ENCODE measurements around the gene CENPA.
"Not testable (repeated sequence)": the region's sequence is repeated elsewhere in the genome, so short reads cannot be mapped to it uniquely, and the experiment has no call there.

Gene CENPA

DNA sequence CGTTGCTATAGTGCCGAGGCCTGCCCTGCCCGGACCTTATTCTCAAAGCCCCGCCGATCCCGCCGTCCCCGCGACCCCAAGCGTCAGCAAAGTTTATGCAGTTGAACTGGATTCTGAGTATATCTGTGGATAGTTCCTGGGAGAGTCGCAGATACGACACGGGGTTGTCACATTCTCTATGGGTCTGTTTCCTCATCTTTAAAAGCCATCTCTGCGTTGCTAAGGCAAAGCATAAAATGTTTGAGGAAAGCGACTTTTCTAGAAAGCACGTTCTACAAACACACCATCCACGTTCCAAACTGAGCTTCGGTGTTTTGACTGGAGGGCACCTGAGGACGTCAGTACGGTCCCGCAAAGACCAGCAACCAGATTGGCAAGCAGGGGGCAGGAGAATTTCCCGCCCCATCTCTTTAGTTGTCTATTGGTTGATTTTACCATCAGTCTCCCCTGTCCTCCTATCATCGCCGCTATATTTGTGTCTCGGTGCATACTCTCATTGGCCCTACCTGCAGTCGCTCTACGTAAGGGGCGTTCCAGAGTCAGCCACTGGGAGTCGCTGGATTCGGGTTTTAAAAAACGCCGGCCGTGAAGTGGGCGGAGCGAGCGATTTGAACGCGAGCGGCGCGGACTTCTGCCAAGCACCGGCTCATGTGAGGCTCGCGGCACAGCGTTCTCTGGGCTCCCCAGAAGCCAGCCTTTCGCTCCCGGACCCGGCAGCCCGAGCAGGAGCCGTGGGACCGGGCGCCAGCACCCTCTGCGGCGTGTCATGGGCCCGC, at the start of gene CENPA:
Gene CENPA, plus strand, starts transcription at position 626 of the 776 bp plus-strand sequence. Its CDS starts 141 bp downstream, at position 767.
- H3K27me3 Mint-ChIP-seq: no peaks in the 10 kb centered on the region
- H3K27ac Mint-ChIP-seq: peak within 1 kb of the TSS; percentile 67
- peaks cover 28% of the 10 kb centered on the region for H3K4me1 Mint-ChIP-seq (ENCODE audit: low read depth)
- intact Hi-C loops (cut with micrococcal nuclease): loop anchor here (1.0 kb wide), 1 partner anchor 16 kb away; no protein-coding TSS in a partner anchor
- peaks cover 13% of the 10 kb centered on the region for H3K36me3 Mint-ChIP-seq (ENCODE audit: low read depth)
- H3K4me3 Mint-ChIP-seq: peak within 1 kb of the TSS; percentile 70
- H3K9me3 Mint-ChIP-seq: peaks cover 3% of the 10 kb centered on the region

DNA sequence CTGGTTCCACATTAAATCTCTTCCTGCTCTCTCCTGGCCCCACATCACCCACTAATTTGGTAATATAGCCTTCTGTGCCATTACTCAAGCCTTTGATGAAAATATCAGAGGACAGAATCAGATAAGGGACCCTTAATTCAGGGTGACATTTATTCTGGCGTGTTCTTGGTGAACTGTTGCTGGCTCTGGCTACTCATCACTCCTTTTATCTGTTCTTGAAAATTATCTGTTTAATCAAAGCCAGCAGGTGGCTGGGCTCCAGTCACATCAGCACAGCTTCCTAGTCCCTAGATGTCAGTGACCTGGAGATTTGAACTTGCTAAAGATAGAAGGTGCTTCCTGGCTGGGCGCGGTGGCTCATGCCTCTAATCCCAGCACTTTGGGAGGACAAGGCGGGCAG, 48.6 kb upstream of the CENPA start:
- Mint-ChIP-seq H3K27ac (no peak overlapping the region), H3K36me3 (ENCODE audit: low read depth) (no peaks in the 10 kb centered on the region)

DNA sequence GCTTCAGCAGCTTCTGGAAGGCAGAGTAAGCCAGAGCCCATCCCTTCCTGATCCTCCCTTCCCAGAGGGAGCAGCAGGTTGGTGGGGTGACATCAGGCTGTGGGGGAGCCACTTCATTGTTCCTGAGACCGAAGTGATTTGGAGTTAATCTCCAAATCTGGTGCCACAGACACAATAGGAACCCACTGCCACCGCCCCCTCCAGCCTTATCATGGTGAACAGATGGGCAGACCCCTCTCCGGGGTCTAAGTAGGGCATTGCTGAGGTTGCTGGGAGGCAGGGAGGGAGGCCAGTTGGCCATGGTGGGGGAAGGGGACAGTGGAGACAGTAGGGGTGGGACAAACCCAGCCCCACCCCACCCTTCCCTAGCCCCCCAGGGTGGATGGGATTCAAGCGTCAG, 47.4 kb upstream of the CENPA start:
- Mint-ChIP-seq H3K36me3 (ENCODE audit: low read depth) (no peaks in the 10 kb centered on the region), H3K4me1 (ENCODE audit: low read depth) (no peaks in the 10 kb centered on the region), H3K27ac (no peak overlapping the region), H3K4me3 (no peak overlapping the region), H3K9me3 (no peaks in the 10 kb centered on the region), H3K27me3 (peaks cover 19% of the 10 kb centered on the region)
- intact Hi-C loops (cut with micrococcal nuclease): no loop called here

More for the DNA sequence above, 48.6 kb upstream of the CENPA start:
- no peaks in the 10 kb centered on the region for H3K9me3 Mint-ChIP-seq
- H3K4me3 Mint-ChIP-seq: no peak overlapping the region
- H3K27me3 Mint-ChIP-seq: peaks cover 21% of the 10 kb centered on the region
- intact Hi-C loops (cut with micrococcal nuclease): no loop called here
- H3K4me1 Mint-ChIP-seq (ENCODE audit: low read depth): no peaks in the 10 kb centered on the region

DNA sequence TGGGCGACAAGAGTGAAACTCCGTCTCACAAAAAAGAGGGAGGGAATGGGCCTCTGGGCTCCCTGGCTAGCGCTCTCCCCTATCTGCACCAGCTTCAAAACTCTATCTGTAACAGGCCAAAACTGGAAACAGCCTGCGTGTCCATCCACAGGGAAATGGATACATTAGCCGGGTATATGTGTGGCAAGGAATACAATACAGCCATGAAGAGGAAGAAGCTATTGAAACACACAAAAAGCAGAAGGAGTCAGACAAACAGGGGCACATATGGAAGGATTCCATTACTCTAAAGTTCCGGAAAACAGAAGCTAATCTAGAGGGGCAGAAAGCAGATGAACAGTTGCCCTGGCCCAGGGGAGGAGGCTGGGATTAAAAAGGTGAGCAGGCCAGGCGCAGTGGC, 46.3 kb upstream of the CENPA start:
- Mint-ChIP-seq H3K4me3 (no peak overlapping the region), H3K9me3 (no peaks in the 10 kb centered on the region), H3K27me3 (peaks cover 19% of the 10 kb centered on the region), H3K36me3 (ENCODE audit: low read depth) (no peaks in the 10 kb centered on the region), H3K27ac (no peak overlapping the region), H3K4me1 (ENCODE audit: low read depth) (no peaks in the 10 kb centered on the region)
- intact Hi-C loops (cut with micrococcal nuclease): no loop called here

DNA sequence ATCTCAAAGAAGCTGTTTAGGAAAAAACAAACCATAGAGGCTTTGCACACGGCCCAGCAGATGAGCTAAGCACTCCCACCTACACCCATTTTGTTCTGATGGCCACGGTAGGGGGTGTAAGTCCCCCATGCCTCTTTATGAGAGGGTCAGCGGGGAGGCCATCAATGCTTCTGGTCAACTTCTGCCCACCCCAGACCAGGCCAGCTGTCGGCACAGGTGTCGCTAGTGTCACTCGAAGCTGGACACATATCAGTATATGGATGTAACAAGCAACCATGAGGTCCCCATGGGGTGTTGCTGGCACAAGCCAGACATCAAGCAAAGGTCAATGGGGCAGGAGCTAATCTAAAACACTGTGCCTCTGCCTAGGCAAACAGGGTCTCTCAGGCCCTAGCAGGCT, 45.5 kb upstream of the CENPA start:
- H3K27me3 Mint-ChIP-seq: peaks cover 21% of the 10 kb centered on the region
- no peaks in the 10 kb centered on the region for H3K36me3 Mint-ChIP-seq (ENCODE audit: low read depth)
- no peaks in the 10 kb centered on the region for H3K9me3 Mint-ChIP-seq
- intact Hi-C loops (cut with micrococcal nuclease): no loop called here
- H3K4me3 Mint-ChIP-seq: no peak overlapping the region
- H3K4me1 Mint-ChIP-seq (ENCODE audit: low read depth): no peaks in the 10 kb centered on the region
- no peak overlapping the region for H3K27ac Mint-ChIP-seq

DNA sequence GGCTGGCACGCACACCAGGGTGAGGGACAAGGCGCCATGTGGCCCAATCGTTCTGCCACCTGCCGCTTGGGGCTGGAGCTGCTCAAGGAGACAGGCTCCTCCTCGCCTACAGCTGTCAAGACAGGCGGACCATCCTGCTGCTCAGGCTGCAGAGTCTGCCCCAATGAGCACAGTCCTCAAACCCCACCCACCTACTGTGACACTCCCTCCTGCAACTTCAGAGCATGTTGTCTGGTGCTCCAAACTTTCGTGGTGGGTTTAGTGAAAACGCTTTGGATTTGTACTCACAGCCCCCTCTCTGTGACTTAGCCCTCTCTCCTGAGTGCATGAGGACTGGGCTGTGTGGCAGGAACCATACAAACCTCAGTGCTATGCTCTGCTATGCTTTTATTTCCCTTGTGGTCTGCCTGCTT, 45.0 kb upstream of the CENPA start:
- Mint-ChIP-seq H3K4me1 (ENCODE audit: low read depth) (no peaks in the 10 kb centered on the region), H3K4me3 (no peak overlapping the region), H3K36me3 (ENCODE audit: low read depth) (no peaks in the 10 kb centered on the region), H3K27me3 (peaks cover 21% of the 10 kb centered on the region), H3K9me3 (no peaks in the 10 kb centered on the region), H3K27ac (no peak overlapping the region)
- intact Hi-C loops (cut with micrococcal nuclease): no loop called here

DNA sequence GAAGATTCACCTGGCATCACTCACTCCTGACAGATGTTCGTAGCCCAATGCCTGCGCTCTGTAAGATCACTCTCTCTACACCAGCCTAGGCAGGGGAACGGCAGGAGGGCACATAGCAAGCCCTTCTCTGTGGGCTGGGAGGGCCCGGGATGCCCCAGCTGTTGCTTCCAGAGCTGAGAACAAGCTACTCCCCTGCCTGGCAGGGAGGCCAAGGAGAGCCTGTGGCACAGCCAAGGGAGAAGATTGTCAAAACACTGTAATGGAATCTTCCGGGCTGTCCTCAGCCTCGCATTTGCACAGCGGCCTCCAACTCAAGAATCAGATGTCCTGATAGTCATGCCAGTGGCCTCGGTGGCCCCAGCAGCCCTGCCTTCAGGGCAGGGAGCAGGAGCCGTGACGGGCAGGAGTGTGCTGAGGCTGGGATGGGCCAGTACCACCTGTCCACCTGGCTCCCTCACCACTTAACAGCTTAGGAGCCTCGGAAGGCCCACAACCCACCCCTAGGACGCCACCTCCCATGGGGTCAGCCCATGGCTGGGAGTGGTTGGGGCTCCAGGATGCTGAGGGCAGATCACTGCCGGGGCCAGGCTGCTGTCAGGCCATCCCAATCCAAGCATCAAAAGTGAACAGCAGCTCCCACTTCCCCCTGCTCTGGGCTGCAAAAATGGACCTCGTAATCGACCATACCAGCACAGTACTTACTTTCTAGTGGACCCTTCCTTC, 43.6 kb upstream of the CENPA start:
- no peak overlapping the region for H3K4me3 Mint-ChIP-seq
- no peaks in the 10 kb centered on the region for H3K4me1 Mint-ChIP-seq (ENCODE audit: low read depth)
- H3K9me3 Mint-ChIP-seq: no peaks in the 10 kb centered on the region
- intact Hi-C loops (cut with micrococcal nuclease): no loop called here
- H3K27me3 Mint-ChIP-seq: peaks cover 21% of the 10 kb centered on the region
- H3K27ac Mint-ChIP-seq: no peak overlapping the region
- H3K36me3 Mint-ChIP-seq (ENCODE audit: low read depth): no peaks in the 10 kb centered on the region

DNA sequence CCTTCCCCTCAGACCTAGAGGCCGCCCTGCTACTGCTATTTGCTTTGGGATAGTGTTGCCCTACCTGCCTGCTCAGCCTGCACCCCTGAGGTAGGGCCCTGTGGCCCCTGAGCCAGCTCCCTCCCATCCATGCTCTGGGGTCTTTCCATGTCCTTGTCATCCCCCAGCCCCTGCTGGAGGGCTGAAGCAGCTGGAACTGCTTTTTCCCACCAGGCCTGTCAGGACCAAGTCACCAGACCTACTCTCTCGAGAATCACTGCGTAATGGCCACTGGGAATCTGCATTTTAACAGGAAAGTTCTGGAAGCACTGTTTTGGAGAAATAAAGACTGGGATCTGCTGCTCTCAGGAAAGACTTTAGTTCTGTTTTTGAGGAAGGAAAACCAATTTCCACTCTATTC, 42.0 kb upstream of the CENPA start:
- Mint-ChIP-seq H3K36me3 (ENCODE audit: low read depth) (no peaks in the 10 kb centered on the region), H3K27me3 (peaks cover 19% of the 10 kb centered on the region), H3K27ac (no peak overlapping the region), H3K4me1 (ENCODE audit: low read depth) (no peaks in the 10 kb centered on the region), H3K4me3 (no peak overlapping the region), H3K9me3 (no peaks in the 10 kb centered on the region)
- intact Hi-C loops (cut with micrococcal nuclease): no loop called here

DNA sequence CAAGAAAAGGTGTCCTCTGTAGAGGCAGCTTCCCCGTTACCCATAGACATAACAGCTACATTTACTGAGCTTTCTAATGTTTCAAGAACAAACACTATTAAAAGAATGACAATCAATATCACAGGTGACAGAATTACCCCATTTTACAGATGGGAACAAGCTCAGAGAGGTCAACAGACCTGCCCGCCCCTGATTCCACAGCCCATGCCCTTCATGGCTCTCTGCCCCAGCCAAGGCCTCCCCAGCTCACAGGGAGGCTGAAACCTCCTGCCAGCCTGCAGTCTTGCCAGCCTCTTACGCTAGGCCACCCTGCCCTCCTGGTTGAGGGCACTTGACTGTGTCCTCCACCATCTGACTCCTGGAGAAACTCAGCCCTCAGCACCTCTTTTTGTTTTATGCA, 40.9 kb upstream of the CENPA start:
- Mint-ChIP-seq H3K27ac (no peak overlapping the region), H3K36me3 (ENCODE audit: low read depth) (no peaks in the 10 kb centered on the region), H3K4me1 (ENCODE audit: low read depth) (peaks cover 1% of the 10 kb centered on the region), H3K4me3 (no peak overlapping the region), H3K9me3 (no peaks in the 10 kb centered on the region), H3K27me3 (peaks cover 15% of the 10 kb centered on the region)
- intact Hi-C loops (cut with micrococcal nuclease): loop anchor here (1.0 kb wide), 1 partner anchor 140 kb away; no protein-coding TSS in a partner anchor

DNA sequence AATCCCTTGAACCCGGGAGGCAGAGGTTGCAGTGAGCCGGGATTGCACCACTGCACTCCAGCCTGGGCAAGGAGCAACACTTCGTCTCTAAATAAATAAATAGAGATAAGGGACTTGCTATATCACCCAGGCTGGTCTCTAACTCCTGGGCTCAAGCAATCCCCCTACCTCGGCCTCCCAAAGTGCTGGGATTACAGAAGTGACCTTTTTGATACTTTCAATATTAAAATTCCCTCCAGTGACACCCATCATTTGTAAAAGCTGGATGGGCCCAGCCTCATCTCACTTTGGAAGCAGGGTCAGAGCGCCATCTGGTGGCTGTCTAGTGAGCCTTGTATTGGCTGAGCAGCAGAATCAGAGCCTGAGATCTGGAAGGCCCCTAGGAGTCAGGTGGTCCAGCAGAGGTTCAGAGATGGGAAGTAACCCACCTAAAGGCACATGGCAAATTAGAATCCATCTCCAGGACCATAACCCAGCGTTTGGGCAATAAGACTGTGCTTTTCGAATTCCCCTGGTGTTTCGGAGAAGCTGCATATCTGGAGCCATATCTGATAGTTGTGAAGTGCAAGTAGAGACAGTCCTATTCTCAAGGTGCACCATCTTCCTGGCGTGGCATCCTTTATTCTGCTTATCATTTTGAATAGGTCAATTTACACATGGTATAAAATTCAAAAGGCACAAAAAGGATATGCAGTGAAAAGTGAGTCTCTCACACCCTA, 40.1 kb upstream of the CENPA start:
- no peak overlapping the region for H3K4me3 Mint-ChIP-seq
- no peaks in the 10 kb centered on the region for H3K9me3 Mint-ChIP-seq
- no peaks in the 10 kb centered on the region for H3K36me3 Mint-ChIP-seq (ENCODE audit: low read depth)
- H3K27ac Mint-ChIP-seq: no peak overlapping the region
- H3K27me3 Mint-ChIP-seq: peaks cover 12% of the 10 kb centered on the region
- H3K4me1 Mint-ChIP-seq (ENCODE audit: low read depth): peaks cover 10% of the 10 kb centered on the region
- intact Hi-C loops (cut with micrococcal nuclease): loop anchor here (1.0 kb wide), 1 partner anchor 140 kb away; no protein-coding TSS in a partner anchor

DNA sequence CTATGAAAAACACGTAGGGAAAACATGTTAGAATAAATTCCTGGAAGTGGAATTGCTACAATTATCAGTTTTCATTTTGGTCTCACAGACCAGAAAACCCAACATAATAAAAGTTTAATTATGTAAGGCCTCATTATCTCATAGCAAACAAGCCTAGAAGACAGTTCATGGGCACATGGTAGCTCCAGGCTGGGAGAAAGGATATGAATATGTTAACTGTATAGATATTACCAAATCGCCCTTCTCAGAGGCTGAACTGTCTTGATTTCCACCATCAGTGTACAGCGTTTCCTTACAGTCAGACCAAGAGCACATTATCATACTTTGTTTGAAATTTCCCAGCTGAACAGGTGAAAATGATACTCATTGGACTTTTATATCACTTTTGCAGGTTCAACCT, 38.9 kb upstream of the CENPA start:
- Mint-ChIP-seq H3K4me1 (ENCODE audit: low read depth) (peaks cover 10% of the 10 kb centered on the region), H3K27me3 (peaks cover 2% of the 10 kb centered on the region), H3K4me3 (no peak overlapping the region), H3K27ac (no peak overlapping the region), H3K9me3 (no peaks in the 10 kb centered on the region), H3K36me3 (ENCODE audit: low read depth) (no peaks in the 10 kb centered on the region)
- intact Hi-C loops (cut with micrococcal nuclease): no loop called here

DNA sequence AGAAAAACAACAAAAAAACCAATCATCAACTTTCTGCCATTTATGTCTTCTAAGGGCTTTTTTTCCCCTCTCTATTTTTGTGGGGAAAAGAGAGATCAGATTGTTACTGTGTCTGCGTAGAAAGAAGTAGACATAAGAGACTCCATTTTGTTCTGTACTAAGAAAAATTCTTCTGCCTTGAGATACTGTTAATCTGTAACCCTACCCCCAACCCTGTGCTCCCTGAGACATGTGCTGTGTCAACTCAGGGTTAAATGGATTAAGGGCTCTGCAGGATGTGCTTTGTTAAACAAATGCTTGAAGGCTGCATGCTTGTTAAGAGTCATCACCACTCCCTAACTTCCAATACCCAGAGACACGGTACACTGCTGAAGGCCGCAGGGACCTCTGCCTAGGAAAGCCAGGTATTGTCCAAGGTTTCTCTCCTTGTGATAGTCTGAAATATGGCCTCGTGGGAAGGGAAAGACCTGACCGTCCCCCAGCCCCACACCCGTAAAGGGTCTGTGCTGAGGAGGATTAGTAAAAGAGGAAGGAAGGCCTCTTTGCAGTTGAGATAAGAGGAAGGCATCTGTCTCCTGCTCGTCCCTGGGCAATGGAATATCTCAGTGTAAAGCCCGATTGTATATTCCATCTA, 36.0 kb upstream of the CENPA start:
- H3K36me3 Mint-ChIP-seq (ENCODE audit: low read depth); H3K4me3 Mint-ChIP-seq; intact Hi-C loops (cut with micrococcal nuclease): not testable (repeated sequence)

DNA sequence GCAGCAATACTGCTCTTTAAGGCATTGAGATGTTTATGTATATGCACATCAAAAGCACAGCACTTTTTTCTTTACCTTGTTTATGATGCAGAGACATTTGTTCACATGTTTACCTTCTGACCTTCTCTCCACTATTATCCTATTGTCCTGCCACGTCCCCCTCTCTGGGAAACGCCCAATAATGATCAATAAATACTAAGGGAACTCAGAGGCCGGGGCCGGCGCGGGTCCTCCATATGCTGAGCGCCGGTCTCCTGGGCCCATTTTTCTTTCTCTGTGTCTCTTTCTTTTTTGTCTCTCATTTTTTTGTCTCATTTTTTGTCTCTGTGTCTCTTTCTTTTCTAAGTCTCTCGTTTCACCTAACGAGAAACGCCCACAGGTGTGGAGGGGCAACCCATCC, 35.4 kb upstream of the CENPA start:
- peaks cover 15% of the 10 kb centered on the region for H3K4me1 Mint-ChIP-seq (ENCODE audit: low read depth)
- H3K9me3 Mint-ChIP-seq; H3K36me3 Mint-ChIP-seq (ENCODE audit: low read depth); H3K27me3 Mint-ChIP-seq; intact Hi-C loops (cut with micrococcal nuclease); H3K4me3 Mint-ChIP-seq; H3K27ac Mint-ChIP-seq: not testable (repeated sequence)

More for the DNA sequence above, 36.0 kb upstream of the CENPA start:
- peaks cover 11% of the 10 kb centered on the region for H3K4me1 Mint-ChIP-seq (ENCODE audit: low read depth)
- H3K27me3 Mint-ChIP-seq, H3K9me3 Mint-ChIP-seq, H3K27ac Mint-ChIP-seq: not testable (repeated sequence)

DNA sequence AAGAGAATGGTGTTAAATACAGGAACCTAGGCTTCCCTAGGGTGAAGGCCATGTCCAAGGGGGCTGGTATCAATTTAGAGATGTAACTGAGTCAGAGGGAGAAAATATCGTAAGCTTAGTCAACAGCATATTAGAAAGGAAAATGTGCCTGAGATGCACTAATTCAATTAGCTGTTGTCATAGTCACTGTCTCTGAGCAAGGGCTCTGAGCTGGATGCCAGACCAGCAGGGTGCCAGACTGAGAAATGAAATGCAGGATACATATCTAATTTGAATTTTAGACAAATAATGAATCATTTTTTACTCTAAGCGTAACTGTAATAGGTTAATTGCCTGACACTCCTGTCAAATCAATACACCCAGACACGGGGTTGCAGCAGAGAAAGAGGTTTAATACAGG, 33.2 kb upstream of the CENPA start:
- Mint-ChIP-seq H3K36me3 (ENCODE audit: low read depth) (no peaks in the 10 kb centered on the region), H3K4me1 (ENCODE audit: low read depth) (peaks cover 15% of the 10 kb centered on the region), H3K4me3 (no peak overlapping the region), H3K9me3 (no peaks in the 10 kb centered on the region), H3K27me3 (no peaks in the 10 kb centered on the region), H3K27ac (no peak overlapping the region)
- intact Hi-C loops (cut with micrococcal nuclease): no loop called here

Measured in dendritic cell treated with granulocyte-macrophage colony-stimulating factor and Interleukin-4, amounts not matched to agents 40 ng/mL and 50 ng/mL, for 4 days (primary cell).